ENCODE results near the gene TPCN2. TPM values are rescaled to one million over a fixed set of nuclear protein-coding genes. Genes with fewer than 3 reads are reported as not detected.

TPCN2 gene
- total RNA-seq, 1 experiment from 2014 or later, result 16.3 TPM

DNA sequence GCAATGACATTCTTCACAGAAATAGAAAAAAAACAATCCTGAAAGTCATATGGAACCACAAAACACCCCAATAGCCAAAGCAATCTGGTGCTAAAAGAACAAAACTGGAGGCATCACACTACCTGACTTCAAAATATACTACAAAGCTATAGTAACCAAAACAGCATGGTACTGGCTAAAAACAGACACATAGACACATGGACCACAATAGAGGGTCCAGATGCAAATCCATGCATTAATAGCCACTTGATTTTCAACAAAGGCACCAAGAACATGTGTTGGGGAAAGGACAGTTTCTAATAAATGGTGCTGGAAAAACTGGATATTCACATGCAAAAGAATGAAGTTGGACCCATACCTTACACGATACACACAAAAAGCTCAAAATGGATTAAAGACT is 79.2 kb downstream of the TPCN2 start:
- no peaks in the 10 kb centered on the region for H3K27me3 Mint-ChIP-seq (ENCODE audit: insufficient read depth, unreplicated experiment)
- H3K4me3 Mint-ChIP-seq (ENCODE audit: unreplicated experiment), result no peak overlapping the region
- CTCF ChIA-PET, result interaction anchor here (0.5 to 1.2 kb wide), 5 partner anchors 26 to 543 kb away, joined by 3 to 4 read pairs (median 3); no protein-coding TSS in a partner anchor
- POLR2A ChIA-PET, result no interaction called here
- no peak for DNase-seq (ENCODE audit: unreplicated experiment)
- BruUV-seq (replicated peaks), result no TSS peak
- H3K27ac Mint-ChIP-seq (ENCODE audit: low read depth, unreplicated experiment), result no peak overlapping the region
- H3K4me1 Mint-ChIP-seq (ENCODE audit: insufficient read depth, unreplicated experiment), result peaks cover 16% of the 10 kb centered on the region
- intact Hi-C loops (cut with micrococcal nuclease), result no loop called here
- no peak for TF ChIP-seq CTCF (IDR thresholded peaks at IDR 0.05; ENCODE audit: unreplicated experiment)
- no peaks in the 10 kb centered on the region for H3K36me3 Mint-ChIP-seq (ENCODE audit: insufficient read depth, unreplicated experiment)
- H3K9me3 Mint-ChIP-seq (ENCODE audit: unreplicated experiment), result peaks cover 6% of the 10 kb centered on the region

DNA sequence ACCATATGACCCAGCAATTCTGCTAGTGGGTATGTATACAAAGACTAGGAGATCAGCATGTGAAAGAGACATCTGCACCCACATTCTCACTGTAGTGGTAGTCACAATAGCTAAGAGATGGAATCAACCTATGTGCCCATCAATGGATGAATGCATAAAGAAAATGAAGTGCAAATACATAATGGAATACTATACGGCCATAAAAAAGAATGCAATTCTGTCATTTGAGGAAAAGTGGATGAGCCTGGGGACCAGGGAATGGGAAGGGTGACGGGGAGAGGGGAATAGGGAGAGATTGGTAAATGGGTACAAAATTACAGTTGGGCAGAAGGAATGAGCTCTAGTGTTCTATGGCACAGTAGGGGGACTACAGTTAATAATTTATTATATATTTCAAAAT is 80.3 kb downstream of the TPCN2 start:
- no TSS peak for BruUV-seq (replicated peaks)
- H3K4me1 Mint-ChIP-seq (ENCODE audit: insufficient read depth, unreplicated experiment), result peaks cover 6% of the 10 kb centered on the region
- H3K4me3 Mint-ChIP-seq (ENCODE audit: unreplicated experiment), result no peak overlapping the region
- no peak for DNase-seq (ENCODE audit: unreplicated experiment)
- CTCF ChIA-PET, result interaction anchor here (0.6 to 3.9 kb wide), 3 partner anchors 28 to 515 kb away, joined by 3 to 27 read pairs (median 3); no protein-coding TSS in a partner anchor
- H3K27me3 Mint-ChIP-seq (ENCODE audit: insufficient read depth, unreplicated experiment), result no peaks in the 10 kb centered on the region
- POLR2A ChIA-PET, result no interaction called here
- H3K27ac Mint-ChIP-seq (ENCODE audit: low read depth, unreplicated experiment), result no peak overlapping the region
- H3K36me3 Mint-ChIP-seq (ENCODE audit: insufficient read depth, unreplicated experiment), result no peaks in the 10 kb centered on the region
- H3K9me3 Mint-ChIP-seq (ENCODE audit: unreplicated experiment), result peaks cover 6% of the 10 kb centered on the region
- intact Hi-C loops (cut with micrococcal nuclease), result no loop called here
- no peak for TF ChIP-seq CTCF (IDR thresholded peaks at IDR 0.05; ENCODE audit: unreplicated experiment)

GRCh38 chr11:69129647-69130046 is 80.9 kb downstream of the TPCN2 start:
- no peak for TF ChIP-seq CTCF (IDR thresholded peaks at IDR 0.05; ENCODE audit: unreplicated experiment)
- BruUV-seq (replicated peaks), result no TSS peak
- POLR2A ChIA-PET, result no interaction called here
- Mint-ChIP-seq H3K27ac (ENCODE audit: low read depth, unreplicated experiment) (no peak overlapping the region), H3K4me3 (ENCODE audit: unreplicated experiment) (no peak overlapping the region), H3K4me1 (ENCODE audit: insufficient read depth, unreplicated experiment) (peaks cover under 1% of the 10 kb centered on the region), H3K9me3 (ENCODE audit: unreplicated experiment) (peaks cover 6% of the 10 kb centered on the region), H3K27me3 (ENCODE audit: insufficient read depth, unreplicated experiment) (no peaks in the 10 kb centered on the region), H3K36me3 (ENCODE audit: insufficient read depth, unreplicated experiment) (no peaks in the 10 kb centered on the region)
- no peak for DNase-seq (ENCODE audit: unreplicated experiment)
- intact Hi-C loops (cut with micrococcal nuclease), result loop anchor here (2.0 to 10.0 kb wide), 4 partner anchors 113 to 511 kb away; partner anchors contain the start of gene CCND1
- CTCF ChIA-PET, result interaction anchor here (2.5 to 3.9 kb wide), 2 partner anchors 514 to 541 kb away, joined by 6 to 27 read pairs; no protein-coding TSS in a partner anchor

DNA sequence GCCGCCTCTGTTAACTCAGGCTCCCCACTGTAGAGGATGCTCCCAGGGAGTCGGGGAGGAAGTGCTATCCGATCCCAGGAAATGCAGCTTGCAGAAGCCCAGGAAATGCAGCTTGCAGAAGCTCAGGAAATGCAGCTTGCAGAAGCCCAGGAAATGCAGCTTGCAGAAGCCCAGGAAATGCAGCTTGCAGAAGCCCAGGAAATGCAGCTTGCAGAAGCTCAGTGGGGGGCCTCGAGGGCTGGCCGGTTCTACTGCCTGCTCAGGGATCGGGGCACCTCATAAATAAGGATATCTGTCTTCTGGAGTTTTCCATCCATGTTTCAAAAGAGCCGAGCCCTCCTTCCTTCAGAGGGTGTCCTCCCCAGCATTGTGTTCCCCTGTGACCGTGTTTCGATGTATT is 81.9 kb downstream of the TPCN2 start:
- Mint-ChIP-seq H3K27ac (ENCODE audit: low read depth, unreplicated experiment) (no peak overlapping the region), H3K4me3 (ENCODE audit: unreplicated experiment) (no peak overlapping the region), H3K4me1 (ENCODE audit: insufficient read depth, unreplicated experiment) (no peaks in the 10 kb centered on the region), H3K9me3 (ENCODE audit: unreplicated experiment) (peaks cover 6% of the 10 kb centered on the region), H3K27me3 (ENCODE audit: insufficient read depth, unreplicated experiment) (no peaks in the 10 kb centered on the region), H3K36me3 (ENCODE audit: insufficient read depth, unreplicated experiment) (no peaks in the 10 kb centered on the region)
- no peak for DNase-seq (ENCODE audit: unreplicated experiment)
- ChIA-PET POLR2A (interaction anchor here (1.3 to 1.8 kb wide), 3 partner anchors 147 to 512 kb away, joined by 3 to 9 read pairs (median 7); no protein-coding TSS in a partner anchor), CTCF (interaction anchor here (0.6 to 3.9 kb wide), 11 partner anchors 8 to 540 kb away, joined by 3 to 27 read pairs (median 6); no protein-coding TSS in a partner anchor)
- intact Hi-C loops (cut with micrococcal nuclease), result loop anchor here (2.0 to 10.0 kb wide), 4 partner anchors 112 to 510 kb away; partner anchors contain the start of gene CCND1
- no peak for TF ChIP-seq CTCF (IDR thresholded peaks at IDR 0.05; ENCODE audit: unreplicated experiment)
- BruUV-seq (replicated peaks), result no TSS peak

Data from MCF 10A (cell line).